Glutamatergic neuron (in vitro differentiated cells): ENCODE measurements around the gene C1orf87. TPM values are rescaled to one million over a fixed set of nuclear protein-coding genes. Genes with fewer than 3 reads are reported as not detected.
A peak's percentile ranks its signal among the peaks of the same experiment; 100 is the strongest.
"Not testable (repeated sequence)": the region's sequence is repeated elsewhere in the genome, so short reads cannot be mapped to it uniquely, and the experiment has no call there.

Experiments
- DNase-seq: peaks from one replicate; pipeline ENCODE4 v3.0.0; 2022
- H3K27ac Mint-ChIP-seq: one replicate; pipeline ENCODE4 v1.8.0; 2020; ENCODE audit warnings: mild to moderate bottlenecking, mixed read lengths, inconsistent platforms; ENCODE audit not compliant: unreplicated experiment
- H3K27me3 Mint-ChIP-seq: one replicate; pipeline ENCODE4 v1.8.0; 2020; ENCODE audit warnings: mild to moderate bottlenecking, moderate library complexity, mixed read lengths, inconsistent platforms; ENCODE audit not compliant: unreplicated experiment
- H3K36me3 Mint-ChIP-seq: one replicate; pipeline ENCODE4 v1.8.0; 2020; ENCODE audit warnings: mild to moderate bottlenecking, mixed read lengths, inconsistent platforms; ENCODE audit not compliant: unreplicated experiment
- H3K4me1 Mint-ChIP-seq: one replicate; pipeline ENCODE4 v1.8.0; 2020; ENCODE audit warnings: mild to moderate bottlenecking, low read depth, mixed read lengths, inconsistent platforms; ENCODE audit not compliant: unreplicated experiment
- H3K4me3 Mint-ChIP-seq: one replicate; pipeline ENCODE4 v1.8.0; 2020; ENCODE audit warnings: mild to moderate bottlenecking, mixed read lengths, inconsistent platforms; ENCODE audit not compliant: unreplicated experiment
- H3K9me3 Mint-ChIP-seq: one replicate; pipeline ENCODE4 v1.8.0; 2020; ENCODE audit warnings: mild to moderate bottlenecking, moderate library complexity, mixed read lengths, inconsistent platforms; ENCODE audit not compliant: unreplicated experiment
- CTCF ChIP-seq: fragments of 200-600 bp; sonication (generic); IDR thresholded peaks from one replicate; pipeline ENCODE4 v1.5.0; 2021; ENCODE audit not compliant: partially characterized antibody, unreplicated experiment
- total RNA-seq: library from RNA; stranded (reverse); fragmentation: NEBNext Ultra II Directional; extraction: Animal tissue kit (Norgen Biotek cat#: 25700); gene quantifications from one replicate; pipeline ENCODE4 v1.2.1, GENCODE V29; 2021; ENCODE audit not compliant: unreplicated experiment

Gene C1orf87
- total RNA-seq, 1 donor from 2014 or later = not detected

GRCh38 chr1:59977075-59977410 is 96.5 kb downstream of the C1orf87 start:
- Mint-ChIP-seq H3K27ac (no peak overlapping the region), H3K4me1 (peaks cover 27% of the 10 kb centered on the region), H3K27me3 (peaks cover 4% of the 10 kb centered on the region), H3K9me3 (peaks cover 6% of the 10 kb centered on the region), H3K36me3 (no peaks in the 10 kb centered on the region), H3K4me3 (no peak overlapping the region)
- TF ChIP-seq CTCF = peak; percentile 38
- DNase-seq = no peak

GRCh38 chr1:59976194-59977074 is 97.1 kb downstream of the C1orf87 start:
- Mint-ChIP-seq H3K4me3 (peak overlapping the region; percentile 18), H3K9me3 (peaks cover 6% of the 10 kb centered on the region), H3K27me3 (peaks cover 5% of the 10 kb centered on the region), H3K36me3 (no peaks in the 10 kb centered on the region), H3K4me1 (peaks cover 28% of the 10 kb centered on the region), H3K27ac (no peak overlapping the region)
- peak; percentile 90 for TF ChIP-seq CTCF
- DNase-seq = peak; percentile 83

- no peak for TF ChIP-seq CTCF
- H3K9me3 Mint-ChIP-seq = peaks cover 8% of the 10 kb centered on the region
- H3K27ac Mint-ChIP-seq = no peak overlapping the region
- H3K4me3 Mint-ChIP-seq = no peak overlapping the region
- no peak for DNase-seq
- H3K4me1 Mint-ChIP-seq = peaks cover 16% of the 10 kb centered on the region
- H3K36me3 Mint-ChIP-seq = no peaks in the 10 kb centered on the region
- H3K27me3 Mint-ChIP-seq = peaks cover 6% of the 10 kb centered on the region
Observed at GRCh38 chr1:59973719-59974118, 99.9 kb downstream of the C1orf87 start.

- Mint-ChIP-seq H3K27ac (peak overlapping the region; percentile 4), H3K9me3 (peaks cover 8% of the 10 kb centered on the region), H3K27me3 (peaks cover 6% of the 10 kb centered on the region), H3K4me1 (peaks cover 16% of the 10 kb centered on the region), H3K36me3 (no peaks in the 10 kb centered on the region), H3K4me3 (no peak overlapping the region)
- no peak for DNase-seq
- TF ChIP-seq CTCF = no peak
Observed at GRCh38 chr1:59972216-59972927, 101.2 kb downstream of the C1orf87 start.

- H3K27ac Mint-ChIP-seq = peak overlapping the region; percentile 18
- TF ChIP-seq CTCF = peak; percentile 94
- H3K9me3 Mint-ChIP-seq = peaks cover 8% of the 10 kb centered on the region
- peak; percentile 88 for DNase-seq
- peak overlapping the region; percentile 39 for H3K4me3 Mint-ChIP-seq
- no peaks in the 10 kb centered on the region for H3K36me3 Mint-ChIP-seq
- peaks cover 6% of the 10 kb centered on the region for H3K27me3 Mint-ChIP-seq
- H3K4me1 Mint-ChIP-seq = peaks cover 13% of the 10 kb centered on the region
Observed at GRCh38 chr1:59971464-59971911, 102.1 kb downstream of the C1orf87 start.

GRCh38 chr1:59969542-59970175 is 103.9 kb downstream of the C1orf87 start:
- not testable (repeated sequence) for DNase-seq, H3K36me3 Mint-ChIP-seq, H3K4me1 Mint-ChIP-seq, H3K27ac Mint-ChIP-seq, H3K27me3 Mint-ChIP-seq, H3K4me3 Mint-ChIP-seq, H3K9me3 Mint-ChIP-seq

- H3K4me3 Mint-ChIP-seq, DNase-seq, H3K4me1 Mint-ChIP-seq, H3K36me3 Mint-ChIP-seq, H3K27me3 Mint-ChIP-seq, H3K9me3 Mint-ChIP-seq, H3K27ac Mint-ChIP-seq: not testable (repeated sequence)
Observed at GRCh38 chr1:59968746-59969145, 104.8 kb downstream of the C1orf87 start.
